Upper lobe of left lung (tissue), 4 donors: ENCODE results near the gene ZNF785.

Experiments
- EP300 ChIP-seq, 4 donors: sonication (generic); formaldehyde crosslinking; IDR thresholded peaks; one replicate each; pipeline ENCODE4 v1.5.1; 2017; ENCODE audit warnings: antibody characterized with exemption in 4 of 4, control low read depth in 2 of 4
- POLR2A ChIP-seq, 4 donors: fragments of 450-650 bp; IDR thresholded peaks; one replicate each; pipeline ENCODE4 v1.5.1; 2016 to 2017; ENCODE audit warnings: antibody characterized with exemption in 4 of 4, mild to moderate bottlenecking in 2 of 4
- TF ChIP-seq, protein P1 (sequence below), 6 experiments: fragments of 450-650 bp in 4 of 6; fragments of 200-600 bp in 2 of 6; sonication (generic) in 2 of 6; IDR thresholded peaks; one replicate each; pipeline ENCODE4 v1.5.1; 2016 to 2019; ENCODE audit warnings: antibody characterized with exemption in 6 of 6

DNA sequence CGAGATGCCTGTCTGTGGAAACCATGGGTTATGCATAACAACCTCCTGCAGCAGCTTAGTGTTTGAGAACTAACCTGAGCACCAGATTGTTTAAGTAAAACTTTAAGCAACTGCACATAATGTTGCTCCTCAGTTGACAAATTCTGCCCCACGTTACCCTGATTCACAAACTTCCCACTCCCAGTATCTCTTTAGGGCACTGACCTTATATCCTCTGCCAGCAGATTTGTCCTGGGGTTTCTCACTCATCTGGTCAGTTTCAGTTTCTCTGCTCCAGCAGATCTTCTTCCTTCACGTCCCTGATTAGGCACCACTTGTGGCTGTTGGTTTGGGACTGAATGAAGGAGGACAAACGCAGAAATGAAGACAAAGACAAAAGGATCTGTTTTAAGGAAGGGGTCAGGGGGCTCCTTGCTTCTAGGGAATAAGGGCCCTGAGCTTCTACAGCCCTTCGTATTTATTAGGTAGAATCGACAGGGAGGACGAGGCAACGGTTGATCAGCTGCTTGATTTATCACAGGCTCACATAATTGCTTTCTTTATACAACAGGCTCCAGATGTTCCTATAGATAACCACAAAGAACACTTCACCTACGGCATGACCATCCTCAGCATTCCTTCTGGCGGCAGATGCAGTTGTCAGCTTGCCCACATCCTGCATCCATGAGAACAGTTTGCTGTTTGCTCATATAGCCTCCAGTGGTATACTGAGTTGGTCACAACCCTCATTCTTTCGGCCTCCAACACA, 38.2 kb upstream of the ZNF785 start:
- TF ChIP-seq, protein P1, sequence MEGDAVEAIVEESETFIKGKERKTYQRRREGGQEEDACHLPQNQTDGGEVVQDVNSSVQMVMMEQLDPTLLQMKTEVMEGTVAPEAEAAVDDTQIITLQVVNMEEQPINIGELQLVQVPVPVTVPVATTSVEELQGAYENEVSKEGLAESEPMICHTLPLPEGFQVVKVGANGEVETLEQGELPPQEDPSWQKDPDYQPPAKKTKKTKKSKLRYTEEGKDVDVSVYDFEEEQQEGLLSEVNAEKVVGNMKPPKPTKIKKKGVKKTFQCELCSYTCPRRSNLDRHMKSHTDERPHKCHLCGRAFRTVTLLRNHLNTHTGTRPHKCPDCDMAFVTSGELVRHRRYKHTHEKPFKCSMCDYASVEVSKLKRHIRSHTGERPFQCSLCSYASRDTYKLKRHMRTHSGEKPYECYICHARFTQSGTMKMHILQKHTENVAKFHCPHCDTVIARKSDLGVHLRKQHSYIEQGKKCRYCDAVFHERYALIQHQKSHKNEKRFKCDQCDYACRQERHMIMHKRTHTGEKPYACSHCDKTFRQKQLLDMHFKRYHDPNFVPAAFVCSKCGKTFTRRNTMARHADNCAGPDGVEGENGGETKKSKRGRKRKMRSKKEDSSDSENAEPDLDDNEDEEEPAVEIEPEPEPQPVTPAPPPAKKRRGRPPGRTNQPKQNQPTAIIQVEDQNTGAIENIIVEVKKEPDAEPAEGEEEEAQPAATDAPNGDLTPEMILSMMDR (IDR thresholded peaks at IDR 0.05), result no peak
- TF ChIP-seq POLR2A (IDR thresholded peaks at IDR 0.05) (no peak), EP300 (IDR thresholded peaks at IDR 0.05) (no peak)
